NCI-H187 (cell line): ENCODE measurements around the gene MBD4.

ENCODE experiments used
- DNase-seq, 2 experiments: peaks; one replicate each; lab custom pipeline; 2025; lab: John Stamatoyannopoulos, UW

The MBD4 gene

DNA sequence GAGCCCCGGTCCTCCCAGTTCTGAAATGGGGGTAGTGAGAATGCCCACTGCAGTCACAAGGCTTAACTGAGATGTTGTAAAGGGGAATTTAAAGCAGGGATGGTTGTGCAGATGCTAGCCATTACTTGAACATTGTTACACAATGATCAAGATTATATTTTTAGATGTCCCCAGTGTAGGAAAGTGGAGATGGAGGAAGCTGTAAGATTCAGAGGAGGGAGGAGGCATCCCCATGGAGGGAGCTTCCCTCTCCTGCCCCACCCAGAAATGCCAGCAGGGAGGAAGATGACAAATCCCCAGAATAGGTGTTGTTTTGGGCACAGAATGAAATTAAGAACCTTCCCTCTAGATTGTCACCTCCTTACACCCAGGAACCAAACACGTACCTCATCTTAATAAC, 57.4 kb downstream of the MBD4 start:
- DNase-seq: no peak
